Measurements from ENCODE around the gene FAM131A. TPM values are rescaled to one million over a fixed set of nuclear protein-coding genes. Genes with fewer than 3 reads are reported as not detected.

Gene FAM131A
- total RNA-seq, 5 donors from 2014 or later (not counting 1 experiment from before 2014, with no cell fraction given): 8.3 to 13.8 (median 11.9) TPM

Other genes with a start within 250 kb of the FAM131A start
- gene HTR3E, start 240.5 kb upstream of the FAM131A start, total RNA-seq: not detected
- 10 to 100 TPM; 57.8 to 74.3 (median 72.3) TPM for gene EIF2B5, start 202.2 kb upstream of the FAM131A start, total RNA-seq
- 10 to 100 TPM; 33.8 to 60.2 (median 51.2) TPM for gene DVL3, start 182.2 kb upstream of the FAM131A start, total RNA-seq
- 100 to 1,000 TPM; 124 to 196 (median 188) TPM for gene AP2M1, start 162.7 kb upstream of the FAM131A start, total RNA-seq
- gene ABCF3, start 151.4 kb upstream of the FAM131A start, total RNA-seq: 100 to 1,000 TPM; 112 to 145 (median 125) TPM
- gene VWA5B2, start 108.0 kb upstream of the FAM131A start, total RNA-seq: under 1 TPM in 3 of 5 donors, not detected in 2; 0.10 to 0.23 (median 0.16) TPM
- gene ALG3, start 88.6 kb upstream of the FAM131A start, total RNA-seq: 10 to 100 TPM; 18.7 to 43.1 (median 39.9) TPM
- 1 to 10 TPM in 4 of 5 donors, under 1 TPM in 1; 0.37 to 4.0 (median 2.3) TPM for gene EEF1AKMT4, start 87.9 kb upstream of the FAM131A start, total RNA-seq
- under 1 TPM in 1 of 5 donors, not detected in 4; 0.19 TPM for gene CAMK2N2, start 76.0 kb upstream of the FAM131A start, total RNA-seq
- gene ECE2, start 61.6 kb upstream of the FAM131A start, total RNA-seq: not detected
- 100 to 1,000 TPM; 134 to 151 (median 149) TPM for gene PSMD2, start 38.4 kb upstream of the FAM131A start, total RNA-seq
- 100 to 1,000 TPM; 232 to 290 (median 271) TPM for gene EIF4G1, start 23.0 kb upstream of the FAM131A start, total RNA-seq
- gene CLCN2, start 24.0 kb downstream of the FAM131A start, total RNA-seq: 1 to 10 TPM; 3.2 to 5.9 (median 4.6) TPM
- gene POLR2H, start 24.1 kb downstream of the FAM131A start, total RNA-seq: 10 to 100 TPM; 33.0 to 75.1 (median 53.3) TPM
- not detected for gene THPO, start 40.6 kb downstream of the FAM131A start, total RNA-seq
- gene CHRD, start 42.5 kb downstream of the FAM131A start, total RNA-seq: under 1 TPM in 1 of 5 donors, not detected in 4; 0.28 TPM
- gene EPHB3, start 224.2 kb downstream of the FAM131A start, total RNA-seq: 1 to 10 TPM in 1 of 5 donors, under 1 TPM in 4; 0.35 to 1.1 (median 0.55) TPM

Data from T-cell (primary cell).